Measurements from ENCODE around the gene LRRC74B. TPM values are rescaled to one million over a fixed set of nuclear protein-coding genes. Genes with fewer than 3 reads are reported as not detected.
"Not testable (repeated sequence)": the region's sequence is repeated elsewhere in the genome, so short reads cannot be mapped to it uniquely, and the experiment has no call there.

The LRRC74B gene
- total and polyA plus RNA-seq, 2 of the 4 experiments (the other 2 are of a cell fraction): not detected

DNA sequence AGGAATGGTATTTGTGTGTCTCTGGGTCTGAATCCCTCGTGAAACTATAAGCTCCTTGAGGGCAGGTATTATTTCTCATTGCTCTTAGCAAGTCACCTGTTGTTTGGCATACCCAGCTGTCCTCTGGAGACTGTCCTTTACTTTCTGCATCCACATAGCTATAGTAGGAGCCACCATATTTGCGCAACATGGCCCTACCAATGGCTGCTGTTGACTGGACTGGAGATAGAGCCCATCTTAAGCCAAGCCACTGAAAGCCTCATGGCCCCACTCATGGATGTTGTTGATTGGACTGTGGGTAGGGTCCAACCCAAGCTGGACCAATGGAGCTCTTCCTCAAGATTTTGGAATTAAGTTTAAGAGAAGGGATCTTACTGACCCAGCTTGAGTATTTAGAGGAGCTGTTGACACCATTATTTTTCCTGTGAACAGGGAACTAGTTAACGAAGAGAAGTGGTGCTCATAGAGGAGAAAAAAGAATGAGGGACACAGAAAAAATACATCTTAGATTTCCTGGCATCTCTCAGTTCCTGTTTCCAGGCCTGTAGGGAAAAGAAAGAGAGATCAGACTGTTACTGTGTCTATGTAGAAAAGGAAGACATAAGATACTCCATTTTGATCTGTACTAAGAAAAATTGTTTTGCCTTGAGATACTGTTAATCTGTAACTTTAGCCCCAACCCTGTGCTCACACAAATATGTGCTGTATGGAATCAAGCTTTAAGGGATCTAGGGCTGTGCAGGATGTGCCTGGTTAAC lies 47.2 kb downstream of the LRRC74B start:
- H3K56ac ChIP-seq (ENCODE audit: extremely low read depth, insufficient read depth, low read length): no peak overlapping the region
- TF ChIP-seq, protein P1, sequence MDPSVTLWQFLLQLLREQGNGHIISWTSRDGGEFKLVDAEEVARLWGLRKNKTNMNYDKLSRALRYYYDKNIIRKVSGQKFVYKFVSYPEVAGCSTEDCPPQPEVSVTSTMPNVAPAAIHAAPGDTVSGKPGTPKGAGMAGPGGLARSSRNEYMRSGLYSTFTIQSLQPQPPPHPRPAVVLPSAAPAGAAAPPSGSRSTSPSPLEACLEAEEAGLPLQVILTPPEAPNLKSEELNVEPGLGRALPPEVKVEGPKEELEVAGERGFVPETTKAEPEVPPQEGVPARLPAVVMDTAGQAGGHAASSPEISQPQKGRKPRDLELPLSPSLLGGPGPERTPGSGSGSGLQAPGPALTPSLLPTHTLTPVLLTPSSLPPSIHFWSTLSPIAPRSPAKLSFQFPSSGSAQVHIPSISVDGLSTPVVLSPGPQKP (IDR thresholded peaks at IDR 0.05; ENCODE audit: borderline replicate concordance, low read depth, low read length): no peak
- TF ChIP-seq POLR2A (IDR thresholded peaks at IDR 0.05; ENCODE audit: low read depth, low read length) (no peak), RCOR1 (IDR thresholded peaks at IDR 0.05; ENCODE audit: insufficient replicate concordance, low read length) (no peak), CEBPB (IDR thresholded peaks at IDR 0.05; ENCODE audit: low read depth, low read length) (no peak)
- H3K4me1 ChIP-seq (ENCODE audit: control insufficient read depth, insufficient read depth, low read length): no peaks in the 10 kb centered on the region
- H2BK120ac ChIP-seq (ENCODE audit: low read depth, low read length): no peak overlapping the region
- peaks cover 12% of the 10 kb centered on the region for H3K27me3 ChIP-seq (ENCODE audit: control insufficient read depth, insufficient read depth, low read length)
- in situ Hi-C loops (cut with MboI; ENCODE audit: low sequenced_read_pairs) (loop anchor here (10.0 kb wide), 1 partner anchor 78 kb away; the partner anchor contains the start of gene P2RX6), dilution Hi-C loops (cut with HindIII; ENCODE audit: low sequenced_read_pairs, unreplicated experiment) (no loop called here), intact Hi-C loops (cut with micrococcal nuclease) (no loop called here)
- H3K4me2 ChIP-seq (ENCODE audit: low read depth, low read length): no peak overlapping the region
- H2AFZ ChIP-seq (replicated peaks; ENCODE audit: low read length, poor library complexity): no peak overlapping the region
- no peaks in the 10 kb centered on the region for H4K20me1 ChIP-seq (ENCODE audit: insufficient read depth, low read length)
- CTCF ChIA-PET: no interaction called here
- no peaks in the 10 kb centered on the region for H3K79me1 ChIP-seq (ENCODE audit: low read depth in 1 of 2, low read length in 2 of 2)
- ATAC-seq (ENCODE audit: low read depth) (no peak), DNase-seq (no peak)
- POLR2A ChIA-PET (ENCODE audit: unreplicated experiment): no interaction called here
- WGBS, 2 experiments (ENCODE audit: extremely low coverage in 2 of 2, insufficient read length in 1 of 2): 80% methylated on average over 1 of the region's 3 CpGs; no CpG with 5 or more reads in 1 of the 2 experiments
- H3K9me3 ChIP-seq (ENCODE audit: control insufficient read depth, insufficient read depth, low read length): no peaks in the 10 kb centered on the region
- H2BK5ac ChIP-seq (ENCODE audit: low read depth, low read length, poor library complexity, severe bottlenecking): no peak overlapping the region
- no peak overlapping the region for H3K23ac ChIP-seq (ENCODE audit: low read depth, low read length)
- H3K36me3 ChIP-seq (ENCODE audit: control insufficient read depth, insufficient read depth, low read length): no peaks in the 10 kb centered on the region
- no peaks in the 10 kb centered on the region for H3K9me1 ChIP-seq (ENCODE audit: insufficient read depth, low read length)
- H2BK15ac ChIP-seq (ENCODE audit: low read depth, low read length): no peak overlapping the region
- H4K8ac ChIP-seq (ENCODE audit: low read depth in 2 of 2, low read length in 2 of 2): no peak overlapping the region
- no peak overlapping the region for H2AK5ac ChIP-seq (ENCODE audit: low read depth, low read length)
- H4K91ac ChIP-seq (ENCODE audit: insufficient read depth, low read depth, low read length): no peak overlapping the region
- H3K4me3 ChIP-seq (ENCODE audit: insufficient read depth, low read depth, low read length): no peak overlapping the region
- no peak overlapping the region for H3K9ac ChIP-seq (ENCODE audit: low read depth, low read length)
- H4K5ac ChIP-seq (ENCODE audit: low read depth, low read length): no peak overlapping the region
- no peak overlapping the region for H2AK9ac ChIP-seq (replicated peaks; ENCODE audit: low read depth, low read length, poor library complexity)
- H3K27ac ChIP-seq (ENCODE audit: insufficient read depth, low read length): no peak overlapping the region
- H2BK20ac ChIP-seq (ENCODE audit: low read depth, low read length): no peak overlapping the region
- no peak overlapping the region for H3K18ac ChIP-seq (ENCODE audit: low read depth, low read length)
- no peak overlapping the region for H3K14ac ChIP-seq (replicated peaks; ENCODE audit: low read depth, low read length)
- BruUV-seq (replicated peaks): no TSS peak
- no peak overlapping the region for H3K4ac ChIP-seq (ENCODE audit: low read depth, low read length)

DNA sequence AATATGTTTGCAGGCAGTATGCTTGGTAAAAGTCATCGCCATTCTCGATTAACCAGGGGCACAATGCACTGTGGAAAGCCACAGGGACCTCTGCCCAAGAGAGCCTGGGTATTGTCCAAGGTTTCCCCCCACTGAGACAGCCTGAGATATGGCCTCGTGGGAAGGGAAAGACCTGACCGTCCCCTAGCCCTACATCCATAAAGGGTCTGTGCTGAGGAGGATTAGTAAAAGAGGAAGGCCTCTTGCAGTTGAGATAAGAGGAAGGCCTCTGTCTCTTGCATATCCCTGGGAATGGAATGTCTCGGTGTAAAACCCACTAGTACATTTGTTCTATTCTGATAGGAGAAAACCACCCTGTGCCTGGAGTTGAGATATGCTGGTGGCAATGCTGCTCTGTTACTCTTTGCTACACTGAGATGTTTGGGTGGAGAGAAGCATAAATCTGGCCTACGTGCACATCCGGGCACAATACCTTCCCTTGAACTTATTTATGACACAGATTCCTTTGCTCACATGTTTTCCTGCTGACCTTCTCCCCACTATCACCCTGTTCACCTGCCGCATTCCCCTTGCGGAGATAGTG lies 47.9 kb downstream of the LRRC74B start:
- H3K56ac ChIP-seq (ENCODE audit: extremely low read depth, insufficient read depth, low read length); H3K27ac ChIP-seq (ENCODE audit: insufficient read depth, low read length); POLR2A ChIA-PET (ENCODE audit: unreplicated experiment); CTCF ChIA-PET; ATAC-seq (ENCODE audit: low read depth); H2BK15ac ChIP-seq (ENCODE audit: low read depth, low read length); H3K36me3 ChIP-seq (ENCODE audit: control insufficient read depth, insufficient read depth, low read length); H4K5ac ChIP-seq (ENCODE audit: low read depth, low read length); H4K20me1 ChIP-seq (ENCODE audit: insufficient read depth, low read length); H2AK9ac ChIP-seq (replicated peaks; ENCODE audit: low read depth, low read length, poor library complexity); H3K4me2 ChIP-seq (ENCODE audit: low read depth, low read length); H2BK120ac ChIP-seq (ENCODE audit: low read depth, low read length); H2BK20ac ChIP-seq (ENCODE audit: low read depth, low read length); H3K18ac ChIP-seq (ENCODE audit: low read depth, low read length); H2BK5ac ChIP-seq (ENCODE audit: low read depth, low read length, poor library complexity, severe bottlenecking); DNase-seq; H2AK5ac ChIP-seq (ENCODE audit: low read depth, low read length); H3K4me1 ChIP-seq (ENCODE audit: control insufficient read depth, insufficient read depth, low read length); H2AFZ ChIP-seq (replicated peaks; ENCODE audit: low read length, poor library complexity); dilution Hi-C loops (cut with HindIII; ENCODE audit: low sequenced_read_pairs, unreplicated experiment); H3K4ac ChIP-seq (ENCODE audit: low read depth, low read length); H3K23ac ChIP-seq (ENCODE audit: low read depth, low read length); H3K4me3 ChIP-seq (ENCODE audit: insufficient read depth, low read depth, low read length); H3K14ac ChIP-seq (replicated peaks; ENCODE audit: low read depth, low read length); H3K9ac ChIP-seq (ENCODE audit: low read depth, low read length); intact Hi-C loops (cut with micrococcal nuclease); H3K9me3 ChIP-seq (ENCODE audit: control insufficient read depth, insufficient read depth, low read length); BruUV-seq (replicated peaks); H3K9me1 ChIP-seq (ENCODE audit: insufficient read depth, low read length); H4K91ac ChIP-seq (ENCODE audit: insufficient read depth, low read depth, low read length); H3K79me1 ChIP-seq (ENCODE audit: low read depth in 1 of 2, low read length in 2 of 2); H4K8ac ChIP-seq (ENCODE audit: low read depth in 2 of 2, low read length in 2 of 2): not testable (repeated sequence)
- peaks cover 12% of the 10 kb centered on the region for H3K27me3 ChIP-seq (ENCODE audit: control insufficient read depth, insufficient read depth, low read length)
- no CpG with 5 or more reads among the region's 9 CpGs for WGBS, 2 experiments (ENCODE audit: extremely low coverage in 2 of 2, insufficient read length in 1 of 2)
- in situ Hi-C loops (cut with MboI; ENCODE audit: low sequenced_read_pairs): loop anchor here (10.0 kb wide), 1 partner anchor 79 kb away; the partner anchor contains the start of gene P2RX6

Measured in IMR-90 (cell line).